ENCODE results near the gene ZNG1F. TPM values are rescaled to one million over a fixed set of nuclear protein-coding genes. Genes with fewer than 3 reads are reported as not detected.
"Not testable (repeated sequence)": the region's sequence is repeated elsewhere in the genome, so short reads cannot be mapped to it uniquely, and the experiment has no call there.

ZNG1F gene
- total RNA-seq, result 14.5 TPM

- intact Hi-C loops (cut with DNase I); H3K27me3 ChIP-seq; DNase-seq (ENCODE audit: extremely low spot score in 2 of 2); H3K36me3 ChIP-seq; H3K4me3 ChIP-seq; H3K27ac ChIP-seq; H3K9me3 ChIP-seq; H3K4me1 ChIP-seq: not testable (repeated sequence)
Observed at GRCh38 chr9:41189217-41189616, at the start of gene ZNG1F. ZNG1F (minus strand) TSS chr9:41189317; CDS start chr9:41189258, 59 bp downstream.

- H3K4me1 ChIP-seq; H3K9me3 ChIP-seq; H3K4me3 ChIP-seq; intact Hi-C loops (cut with DNase I); H3K27me3 ChIP-seq; H3K36me3 ChIP-seq; H3K27ac ChIP-seq: not testable (repeated sequence)
- DNase-seq (ENCODE audit: extremely low spot score in 2 of 2), result peak; percentile 64 to 95
Observed at GRCh38 chr9:41237110-41237749, 48.1 kb upstream of the ZNG1F start.

GRCh38 chr9:41236486-41237109, 47.5 kb upstream of the ZNG1F start:
- H3K9me3 ChIP-seq; intact Hi-C loops (cut with DNase I); H3K36me3 ChIP-seq; H3K27me3 ChIP-seq; H3K4me3 ChIP-seq; DNase-seq (ENCODE audit: extremely low spot score in 2 of 2); H3K27ac ChIP-seq; H3K4me1 ChIP-seq: not testable (repeated sequence)

- H3K27ac ChIP-seq; intact Hi-C loops (cut with DNase I); H3K4me3 ChIP-seq; H3K4me1 ChIP-seq; H3K36me3 ChIP-seq; H3K9me3 ChIP-seq; H3K27me3 ChIP-seq: not testable (repeated sequence)
- peak; percentile 88 to 97 for DNase-seq (ENCODE audit: extremely low spot score in 2 of 2)
Observed at GRCh38 chr9:41234811-41235805, 46.0 kb upstream of the ZNG1F start.

- H3K27me3 ChIP-seq; H3K27ac ChIP-seq; H3K36me3 ChIP-seq; intact Hi-C loops (cut with DNase I); H3K9me3 ChIP-seq; DNase-seq (ENCODE audit: extremely low spot score in 2 of 2); H3K4me1 ChIP-seq; H3K4me3 ChIP-seq: not testable (repeated sequence)
Observed at GRCh38 chr9:41234221-41234620, 45.1 kb upstream of the ZNG1F start.

GRCh38 chr9:41232326-41232725, 43.2 kb upstream of the ZNG1F start:
- H3K4me3 ChIP-seq; intact Hi-C loops (cut with DNase I); H3K36me3 ChIP-seq; H3K27ac ChIP-seq; H3K4me1 ChIP-seq; H3K9me3 ChIP-seq; H3K27me3 ChIP-seq: not testable (repeated sequence)
- peak; percentile 90 to 98 for DNase-seq (ENCODE audit: extremely low spot score in 2 of 2)

GRCh38 chr9:41230418-41230817, 41.3 kb upstream of the ZNG1F start:
- H3K4me3 ChIP-seq; H3K4me1 ChIP-seq; H3K27me3 ChIP-seq; H3K27ac ChIP-seq; H3K36me3 ChIP-seq; intact Hi-C loops (cut with DNase I); H3K9me3 ChIP-seq: not testable (repeated sequence)
- peak; percentile 90 to 97 for DNase-seq (ENCODE audit: extremely low spot score in 2 of 2)

- Histone ChIP-seq H3K36me3 (no peaks in the 10 kb centered on the region), H3K27me3 (no peaks in the 10 kb centered on the region), H3K9me3 (no peaks in the 10 kb centered on the region), H3K4me1 (no peaks in the 10 kb centered on the region), H3K27ac (no peak overlapping the region), H3K4me3 (peak overlapping the region in 1 of 2 donors; percentile 0)
- TF ChIP-seq POLR2AphosphoS5 (IDR thresholded peaks at IDR 0.05; ENCODE audit: insufficient read depth in 1 of 2, low read depth in 1 of 2) (no peak), CTCF (IDR thresholded peaks at IDR 0.05) (no peak)
- intact Hi-C loops (cut with DNase I), result no loop called here
- DNase-seq (ENCODE audit: extremely low spot score in 2 of 2), result peak; percentile 97 to 100
Observed at GRCh38 chr9:41229408-41230401, 40.6 kb upstream of the ZNG1F start.

- H3K9me3 ChIP-seq; intact Hi-C loops (cut with DNase I); H3K4me3 ChIP-seq; DNase-seq (ENCODE audit: extremely low spot score in 2 of 2); H3K27ac ChIP-seq; H3K27me3 ChIP-seq; H3K36me3 ChIP-seq; H3K4me1 ChIP-seq: not testable (repeated sequence)
Observed at GRCh38 chr9:41219831-41220230, 30.7 kb upstream of the ZNG1F start.

- H3K27ac ChIP-seq; H3K4me1 ChIP-seq; DNase-seq (ENCODE audit: extremely low spot score in 2 of 2); H3K4me3 ChIP-seq; H3K27me3 ChIP-seq; H3K9me3 ChIP-seq; H3K36me3 ChIP-seq; intact Hi-C loops (cut with DNase I): not testable (repeated sequence)
Observed at GRCh38 chr9:41188439-41188838, 678 bp downstream of the ZNG1F start.

- intact Hi-C loops (cut with DNase I); H3K27me3 ChIP-seq; H3K27ac ChIP-seq; H3K4me1 ChIP-seq; H3K9me3 ChIP-seq; H3K36me3 ChIP-seq; DNase-seq (ENCODE audit: extremely low spot score in 2 of 2); H3K4me3 ChIP-seq: not testable (repeated sequence)
Observed at GRCh38 chr9:41174994-41175393, 14.1 kb downstream of the ZNG1F start.
